ENCODE data around the gene ASIC2. TPM values are rescaled to one million over a fixed set of nuclear protein-coding genes. Genes with fewer than 3 reads are reported as not detected.

The ASIC2 gene
- total RNA-seq, 1 donor from 2014 or later = 0.30 TPM

GRCh38 chr17:33202796-33203495, 90.1 kb downstream of the ASIC2 start:
- DNase-seq = no peak

- no peak for DNase-seq
Observed at GRCh38 chr17:33202021-33202420, 91.1 kb downstream of the ASIC2 start.

GRCh38 chr17:33201283-33201682, 91.8 kb downstream of the ASIC2 start:
- DNase-seq = no peak

- peak; percentile 33 for DNase-seq
Observed at GRCh38 chr17:33200587-33200986, 92.5 kb downstream of the ASIC2 start.

GRCh38 chr17:33199571-33200510, 93.3 kb downstream of the ASIC2 start:
- DNase-seq = peak; percentile 85

- no peak for DNase-seq
Observed at GRCh38 chr17:33198954-33199353, 94.1 kb downstream of the ASIC2 start.

- no peak for DNase-seq
Observed at GRCh38 chr17:33197342-33197741, 95.8 kb downstream of the ASIC2 start.

- DNase-seq = no peak
Observed at GRCh38 chr17:33196883-33197282, 96.2 kb downstream of the ASIC2 start.

- DNase-seq = no peak
Observed at GRCh38 chr17:33192951-33193911, 99.9 kb downstream of the ASIC2 start.

- no peak for DNase-seq
Observed at GRCh38 chr17:33183487-33184026, 109.5 kb downstream of the ASIC2 start.

- DNase-seq = no peak
Observed at GRCh38 chr17:33179151-33179550, 113.9 kb downstream of the ASIC2 start.

- DNase-seq = no peak
Observed at GRCh38 chr17:33178681-33179080, 114.4 kb downstream of the ASIC2 start.

- no peak for DNase-seq
Observed at GRCh38 chr17:33175562-33175961, 117.5 kb downstream of the ASIC2 start.

GRCh38 chr17:33171931-33172330, 121.2 kb downstream of the ASIC2 start:
- no peak for DNase-seq

- no peak for DNase-seq
Observed at GRCh38 chr17:33169580-33170285, 123.4 kb downstream of the ASIC2 start.

GRCh38 chr17:33167736-33168135, 125.4 kb downstream of the ASIC2 start:
- no peak for DNase-seq

- DNase-seq = no peak
Observed at GRCh38 chr17:33166472-33166871, 126.6 kb downstream of the ASIC2 start.

GRCh38 chr17:33164169-33164881, 128.8 kb downstream of the ASIC2 start:
- peak; percentile 17 for DNase-seq

GRCh38 chr17:33163533-33164168, 129.4 kb downstream of the ASIC2 start:
- no peak for DNase-seq

- no peak for DNase-seq
Observed at GRCh38 chr17:33154869-33155455, 138.1 kb downstream of the ASIC2 start.

All from skin of body (tissue), 2 donors.